ENCODE data around the gene WIZ.
"Not testable (repeated sequence)": the region's sequence is repeated elsewhere in the genome, so short reads cannot be mapped to it uniquely, and the experiment has no call there.

Gene WIZ

GRCh38 chr19:15401397-15401710, 48.4 kb downstream of the WIZ start:
- DNase-seq = no peak

- no peak for DNase-seq
These were observed 49.0 kb downstream of the WIZ start for GRCh38 chr19:15400521-15401396.

- no peak for DNase-seq
These were observed 50.1 kb downstream of the WIZ start for GRCh38 chr19:15399635-15400034.

GRCh38 chr19:15399234-15399515, 50.6 kb downstream of the WIZ start:
- DNase-seq = no peak

- DNase-seq = no peak
These were observed 51.1 kb downstream of the WIZ start for GRCh38 chr19:15398501-15399233.

- no peak for DNase-seq
These were observed 52.0 kb downstream of the WIZ start for GRCh38 chr19:15397782-15398181.

- no peak for DNase-seq
These were observed 52.5 kb downstream of the WIZ start for GRCh38 chr19:15397236-15397635.

- no peak for DNase-seq
These were observed 53.3 kb downstream of the WIZ start for GRCh38 chr19:15396436-15396835.

- not testable (repeated sequence) for DNase-seq
These were observed 54.5 kb downstream of the WIZ start for GRCh38 chr19:15395251-15395650.

- DNase-seq = no peak
These were observed 55.3 kb downstream of the WIZ start for GRCh38 chr19:15394426-15394825.

- no peak for DNase-seq
These were observed 55.8 kb downstream of the WIZ start for GRCh38 chr19:15393963-15394362.

GRCh38 chr19:15390814-15391213, 58.9 kb downstream of the WIZ start:
- DNase-seq = no peak

- DNase-seq = no peak
These were observed 67.9 kb downstream of the WIZ start for GRCh38 chr19:15381864-15382263.

GRCh38 chr19:15381429-15381828, 68.3 kb downstream of the WIZ start:
- no peak for DNase-seq

GRCh38 chr19:15379999-15380647, 69.6 kb downstream of the WIZ start:
- no peak for DNase-seq

- peak; percentile 93 to 97 (median 96) for DNase-seq
These were observed 70.4 kb downstream of the WIZ start, which contains the start of gene AKAP8 for GRCh38 chr19:15379083-15379998. Gene AKAP8, minus strand, starts transcription at chr19:15379787. Its CDS starts 56 bp downstream, at chr19:15379731.

- peak in 2 of 4 experiments; percentile 20 to 33 for DNase-seq
These were observed 71.1 kb downstream of the WIZ start for GRCh38 chr19:15378534-15379082.

GRCh38 chr19:15374796-15375440, 74.8 kb downstream of the WIZ start:
- no peak for DNase-seq

- DNase-seq = no peak
These were observed 75.6 kb downstream of the WIZ start for GRCh38 chr19:15374105-15374651.

- DNase-seq = no peak
These were observed 76.1 kb downstream of the WIZ start for GRCh38 chr19:15373644-15374043.

- DNase-seq = no peak
These were observed 76.9 kb downstream of the WIZ start for GRCh38 chr19:15372891-15373301.

GRCh38 chr19:15372470-15372869, 77.3 kb downstream of the WIZ start:
- no peak for DNase-seq

Data from activated CD4-positive, CD25-positive, alpha-beta regulatory T cell (primary cell).